K562 (cell line): ENCODE measurements around the gene UBXN2A. TPM values are rescaled to one million over a fixed set of nuclear protein-coding genes. Genes with fewer than 3 reads are reported as not detected.

ENCODE experiments used
- BRF1 ChIP-seq: IDR thresholded peaks from 3 replicates; pipeline ENCODE4 v1.6.1; 2011; ENCODE audit warnings: borderline replicate concordance, mild to moderate bottlenecking; ENCODE audit not compliant: insufficient read length; ENCODE audit errors: extremely low read depth
- CHAMP1 ChIP-seq: fragments of 450-650 bp; IDR thresholded peaks from 2 replicates; pipeline ENCODE4 v1.6.1; 2016; ENCODE audit warnings: mild to moderate bottlenecking
- CHD2 ChIP-seq: IDR thresholded peaks from 2 replicates; pipeline ENCODE4 v1.6.1; 2011; ENCODE audit warnings: low read depth, low read length
- E2F1 ChIP-seq: sonication (generic); formaldehyde crosslinking; IDR thresholded peaks from 2 replicates; pipeline ENCODE4 v1.8.1; 2023; ENCODE audit warnings: mild to moderate bottlenecking, missing genetic modification reagents, moderate library complexity
- E2F8 ChIP-seq: fragments of 450-650 bp; IDR thresholded peaks from 2 replicates; pipeline ENCODE4 v1.7.1; 2018; ENCODE audit warnings: mild to moderate bottlenecking, low read depth; ENCODE audit not compliant: partially characterized antibody
- ELF2 ChIP-seq: fragments of 250-450 bp; sonication (Bioruptor Pico); IDR thresholded peaks from 2 replicates; pipeline ENCODE4 v1.5.0; 2021; ENCODE audit warnings: mild to moderate bottlenecking
- EP300 ChIP-seq: IDR thresholded peaks from 2 replicates; pipeline ENCODE4 v1.6.1; 2012; ENCODE audit warnings: low read length, improper control_type of control experiment
- FOS ChIP-seq: IDR thresholded peaks from 3 replicates; pipeline ENCODE4 v1.6.1; 2011; ENCODE audit not compliant: insufficient read length; ENCODE audit errors: extremely low read depth
- GABPA ChIP-seq: fragments of 200-800 bp; sonication (Bioruptor generic); conservative IDR thresholded peaks from 2 replicates; pipeline ENCODE4 v1.6.1; 2016; ENCODE audit warnings: low read depth, missing genetic modification characterization, missing compliant biosample characterization
- KDM2B ChIP-seq: fragments of 250-450 bp; sonication (Bioruptor Pico); IDR thresholded peaks from 2 replicates; pipeline ENCODE4 v1.8.0; 2021; ENCODE audit warnings: mild to moderate bottlenecking, moderate library complexity
- LARP7 ChIP-seq: fragments of 450-650 bp; IDR thresholded peaks from 2 replicates; pipeline ENCODE4 v1.6.1; 2016
- RB1 ChIP-seq: fragments of 450-650 bp; IDR thresholded peaks from 2 replicates; pipeline ENCODE4 v1.6.1; 2017; ENCODE audit warnings: low read depth, mild to moderate bottlenecking
- SIN3B ChIP-seq: fragments of 450-650 bp; IDR thresholded peaks from 2 replicates; pipeline ENCODE4 v1.6.1; 2017; ENCODE audit warnings: low read depth, mild to moderate bottlenecking, moderate library complexity
- SUPT5H ChIP-seq: fragments of 450-650 bp; IDR thresholded peaks from 2 replicates; pipeline ENCODE4 v1.6.1; 2016
- TAF7 ChIP-seq: fragments of 450-650 bp; IDR thresholded peaks from 2 replicates; pipeline ENCODE4 v1.6.1; 2016; ENCODE audit warnings: missing genetic modification characterization, missing compliant biosample characterization
- U2AF2 ChIP-seq: fragments of 200-400 bp; formaldehyde crosslinking; optimal IDR thresholded peaks from 2 replicates; pipeline ENCODE3; 2017; ENCODE audit warnings: low read depth, mild to moderate bottlenecking, low read length
- ZBTB43 ChIP-seq: sonication (generic); formaldehyde crosslinking; IDR thresholded peaks from 2 replicates; pipeline ENCODE4 v1.8.0; 2023; ENCODE audit warnings: mild to moderate bottlenecking, missing genetic modification reagents
- ZEB2 ChIP-seq: fragments of 450-650 bp; IDR thresholded peaks from 2 replicates; pipeline ENCODE4 v1.6.1; 2016
- ZNF121 ChIP-seq: sonication (generic); formaldehyde crosslinking; conservative IDR thresholded peaks from 2 replicates; pipeline ENCODE4 v1.8.0; 2022; ENCODE audit warnings: missing genetic modification reagents
- ZNF253 ChIP-seq: fragments of 250-450 bp; sonication (Bioruptor Pico); conservative IDR thresholded peaks from 2 replicates; pipeline ENCODE4 v1.6.1; 2021; ENCODE audit warnings: mild to moderate bottlenecking
- ZNF3 ChIP-seq: fragments of 250-450 bp; sonication (Bioruptor Pico); IDR thresholded peaks from 2 replicates; pipeline ENCODE4 v1.5.0; 2021; ENCODE audit warnings: mild to moderate bottlenecking, moderate library complexity
- ZNF75A ChIP-seq: fragments of 450-650 bp; formaldehyde crosslinking; IDR thresholded peaks from 2 replicates; pipeline ENCODE4 v1.4.0; 2020; ENCODE audit warnings: mild to moderate bottlenecking
- ZNF76 ChIP-seq: fragments of 250-450 bp; sonication (Bioruptor Pico); IDR thresholded peaks from 2 replicates; pipeline ENCODE4 v1.4.0; 2020; ENCODE audit warnings: mild to moderate bottlenecking, moderate library complexity, borderline replicate concordance
- polyA plus RNA-seq, 8 experiments: library from polyadenylated mRNA; depleted of rRNA in 4 of 8; stranded (reverse) in 5 of 8; unstranded in 3 of 8; fragments of >200 nt; fragmentation: Nextera tagmentation in 2 of 8; fragmentation: Illumina TruSeq in 1 of 8; extraction: Ambion mirVana in 2 of 8; extraction: Trizol in 1 of 8; gene quantifications; 2 replicates each; pipeline versions ENCODE4 v1.2.1 to v1.2.3, GENCODE V29; 2011 to 2014; ENCODE audit warnings: inconsistent platforms in 1 of 8, missing spikeins in 1 of 8
- total RNA-seq, 7 experiments: library from RNA; depleted of rRNA in 6 of 7; stranded (reverse); fragments of >200 nt in 6 of 7; fragmentation: Illumina TruSeq in 2 of 7; extraction: Trizol in 2 of 7; gene quantifications; 2 replicates each; pipeline versions ENCODE4 v1.2.1 to v1.2.3, GENCODE V29; 2011 to 2021; ENCODE audit warnings: low replicate concordance in 1 of 7

Gene UBXN2A
- total and polyA plus RNA-seq, 9 of the 15 experiments (the other 6 are each of a cell fraction or from before 2014, with no cell fraction given) = 3.4 to 25.6 (median 16.0) TPM

GRCh38 chr2:24009680-24010476, 69.6 kb downstream of the UBXN2A start, which contains the start of gene MFSD2B (continued):
- TF ChIP-seq E2F8 = no peak
- 0 out of 2 replicates have a peak, but pooled peaks have one; percentile 76 for TF ChIP-seq ZBTB43 (CRISPR knock-in tag)
- TF ChIP-seq TAF7 (tag) = no peak
- no peak for TF ChIP-seq E2F1 (CRISPR knock-in tag)
- TF ChIP-seq RB1 = peak; percentile 44
- TF ChIP-seq ELF2 (CRISPR knock-in tag) = 0 out of 2 replicates have a peak, but pooled peaks have one; percentile 26
- no peak for TF ChIP-seq CHAMP1
- no peak for TF ChIP-seq ZNF3 (CRISPR knock-in tag)
- no peak for TF ChIP-seq U2AF2
- no peak for TF ChIP-seq BRF1
- TF ChIP-seq FOS = no peak
- TF ChIP-seq ZEB2 = no peak
- no peak for TF ChIP-seq ZNF75A (CRISPR knock-in tag)
- no peak for TF ChIP-seq ZNF253 (CRISPR knock-in tag)
- no peak for TF ChIP-seq SUPT5H
- TF ChIP-seq ZNF121 = no peak
- no peak for TF ChIP-seq EP300
- no peak for TF ChIP-seq LARP7
- no peak for TF ChIP-seq GABPA (tag)
- TF ChIP-seq KDM2B (CRISPR knock-in tag) = no peak
- TF ChIP-seq SIN3B = no peak
- no peak for TF ChIP-seq CHD2
- no peak for TF ChIP-seq ZNF76 (CRISPR knock-in tag)
